MCF 10A (cell line): Measurements from ENCODE around the gene FCGR3A. TPM values are rescaled to one million over a fixed set of nuclear protein-coding genes. Genes with fewer than 3 reads are reported as not detected.
"Not testable (repeated sequence)": the region's sequence is repeated elsewhere in the genome, so short reads cannot be mapped to it uniquely, and the experiment has no call there.

Experiments used
- BruUV-seq: library from RNA; stranded (reverse); fragments of 400-500 nt; replicated peaks from 2 replicates; lab custom pipeline; 2021; lab: Mats Ljungman, UMichigan
- CTCF ChIA-PET: fragments of 300-600 bp; sonication (Branson Sonifier 250); formaldehyde crosslinking; extraction: SDS; loops from one replicate; lab custom pipeline; 2021; ENCODE audit warnings: antibody characterized with exemption, inconsistent platforms; lab: Yijun Ruan, JAX
- POLR2A ChIA-PET: fragments of 300-600, 350-650 bp; sonication (Branson Sonifier 250); formaldehyde crosslinking; extraction: SDS; loops from one replicate; lab custom pipeline; 2020; ENCODE audit warnings: antibody characterized with exemption, inconsistent platforms; lab: Yijun Ruan, JAX
- DNase-seq: peaks from one replicate; pipeline ENCODE4 v3.0.0-alpha.2; 2018; ENCODE audit not compliant: unreplicated experiment
- H3K27ac Mint-ChIP-seq: one replicate; pipeline ENCODE4 v1.8.0; 2022; ENCODE audit warnings: mild to moderate bottlenecking, low read depth, mixed read lengths; ENCODE audit not compliant: unreplicated experiment
- H3K27me3 Mint-ChIP-seq: one replicate; pipeline ENCODE4 v1.8.0; 2022; ENCODE audit warnings: mixed read lengths; ENCODE audit not compliant: insufficient read depth, unreplicated experiment
- H3K36me3 Mint-ChIP-seq: one replicate; pipeline ENCODE4 v1.8.0; 2022; ENCODE audit warnings: mild to moderate bottlenecking, moderate library complexity, mixed read lengths; ENCODE audit not compliant: insufficient read depth, unreplicated experiment
- H3K4me1 Mint-ChIP-seq: one replicate; pipeline ENCODE4 v1.8.0; 2022; ENCODE audit warnings: mixed read lengths; ENCODE audit not compliant: insufficient read depth, unreplicated experiment
- H3K4me3 Mint-ChIP-seq: one replicate; pipeline ENCODE4 v1.8.0; 2022; ENCODE audit warnings: mild to moderate bottlenecking, moderate library complexity, mixed read lengths; ENCODE audit not compliant: unreplicated experiment
- H3K9me3 Mint-ChIP-seq: one replicate; pipeline ENCODE4 v1.8.0; 2022; ENCODE audit warnings: mixed read lengths; ENCODE audit not compliant: unreplicated experiment
- CTCF ChIP-seq: fragments of 200-600 bp; IDR thresholded peaks from one replicate; pipeline ENCODE4 v1.8.0; 2022; ENCODE audit warnings: antibody characterized with exemption, mild to moderate bottlenecking; ENCODE audit not compliant: unreplicated experiment
- intact Hi-C: fragments of 100-400 bp; cut with micrococcal nuclease; formaldehyde crosslinking; loops from 2 replicates; pipeline ENCODE4 v1.14.1; 2022
- total RNA-seq: library from RNA; stranded (reverse); gene quantifications from 2 replicates; pipeline ENCODE4 v1.2.3, GENCODE V29; 2022

The FCGR3A gene
- total RNA-seq, 1 experiment from 2014 or later = not detected

GRCh38 chr1:161538925-161539479 is 10.6 kb downstream of the FCGR3A start:
- CTCF ChIA-PET = interaction anchor here (0.9 to 1.8 kb wide), 6 partner anchors 8 to 210 kb away, joined by 3 to 12 read pairs (median 7); partner anchors contain the start of gene DUSP12
- Mint-ChIP-seq H3K36me3 (peaks cover 15% of the 10 kb centered on the region), H3K27ac (peak overlapping the region; percentile 93), H3K4me3 (peak overlapping the region; percentile 87)
- H3K9me3 Mint-ChIP-seq, DNase-seq, H3K4me1 Mint-ChIP-seq, H3K27me3 Mint-ChIP-seq, intact Hi-C loops, BruUV-seq: not testable (repeated sequence)
- POLR2A ChIA-PET = interaction anchor here (0.6 to 2.7 kb wide), 13 partner anchors 8 to 1176 kb away, joined by 3 to 19 read pairs (median 4); partner anchors contain the start of genes DUSP12, HSPA6 and ITLN2

GRCh38 chr1:161537068-161537669 is 12.4 kb downstream of the FCGR3A start:
- H3K4me1 Mint-ChIP-seq, intact Hi-C loops, H3K27ac Mint-ChIP-seq, POLR2A ChIA-PET, H3K9me3 Mint-ChIP-seq, H3K27me3 Mint-ChIP-seq, CTCF ChIA-PET, DNase-seq, H3K4me3 Mint-ChIP-seq, BruUV-seq: not testable (repeated sequence)
- H3K36me3 Mint-ChIP-seq = peaks cover 15% of the 10 kb centered on the region

- Mint-ChIP-seq H3K4me3 (peak overlapping the region; percentile 88), H3K36me3 (peaks cover 16% of the 10 kb centered on the region)
- H3K4me1 Mint-ChIP-seq, intact Hi-C loops, DNase-seq, BruUV-seq, H3K9me3 Mint-ChIP-seq, H3K27me3 Mint-ChIP-seq, H3K27ac Mint-ChIP-seq: not testable (repeated sequence)
- ChIA-PET CTCF (interaction anchor here (0.7 to 1.6 kb wide), 6 partner anchors 48 to 210 kb away, joined by 3 to 9 read pairs (median 4); no protein-coding TSS in a partner anchor), POLR2A (interaction anchor here (1.1 to 2.0 kb wide), 3 partner anchors 9 to 211 kb away, joined by 3 to 8 read pairs (median 8); no protein-coding TSS in a partner anchor)
These were observed 16.7 kb downstream of the FCGR3A start for GRCh38 chr1:161532644-161533567.

- H3K4me3 Mint-ChIP-seq = peak overlapping the region; percentile 88
- no peaks in the 10 kb centered on the region for H3K27me3 Mint-ChIP-seq
- H3K4me1 Mint-ChIP-seq = no peaks in the 10 kb centered on the region
- BruUV-seq = no TSS peak
- no peaks in the 10 kb centered on the region for H3K9me3 Mint-ChIP-seq
- intact Hi-C loops = loop anchor here (2.0 kb wide), 2 partner anchors 45 to 81 kb away; no protein-coding TSS in a partner anchor
- ChIA-PET CTCF (interaction anchor here (0.6 to 1.6 kb wide), 11 partner anchors 8 to 240 kb away, joined by 3 to 9 read pairs (median 4); no protein-coding TSS in a partner anchor), POLR2A (interaction anchor here (0.6 to 2.3 kb wide), 8 partner anchors 8 to 212 kb away, joined by 3 to 19 read pairs (median 4); partner anchors contain the start of gene FCGR2A)
- no peak for TF ChIP-seq CTCF
- H3K36me3 Mint-ChIP-seq = peaks cover 16% of the 10 kb centered on the region
- no peak overlapping the region for H3K27ac Mint-ChIP-seq
- no peak for DNase-seq
These were observed 17.5 kb downstream of the FCGR3A start for GRCh38 chr1:161531986-161532643.

- not testable (repeated sequence) for H3K4me1 Mint-ChIP-seq, H3K9me3 Mint-ChIP-seq, H3K27me3 Mint-ChIP-seq
- ChIA-PET CTCF (interaction anchor here (0.7 to 1.6 kb wide), 10 partner anchors 9 to 435 kb away, joined by 3 to 7 read pairs (median 4); no protein-coding TSS in a partner anchor), POLR2A (interaction anchor here (0.6 to 2.3 kb wide), 13 partner anchors 9 to 1142 kb away, joined by 3 to 19 read pairs (median 4); partner anchors contain the start of genes DUSP12 and TOMM40L)
- Mint-ChIP-seq H3K36me3 (peaks cover 16% of the 10 kb centered on the region), H3K27ac (peak overlapping the region; percentile 93), H3K4me3 (peak overlapping the region; percentile 88)
- BruUV-seq = TSS peak; percentile 91
- intact Hi-C loops = loop anchor here (2.0 kb wide), 2 partner anchors 44 to 82 kb away; no protein-coding TSS in a partner anchor
- peak; percentile 96 for DNase-seq
These were observed 18.7 kb downstream of the FCGR3A start for GRCh38 chr1:161530671-161531641.

- Mint-ChIP-seq H3K36me3 (peaks cover 16% of the 10 kb centered on the region), H3K4me3 (peak overlapping the region; percentile 88), H3K27ac (peak overlapping the region; percentile 93)
- not testable (repeated sequence) for BruUV-seq, H3K27me3 Mint-ChIP-seq, H3K9me3 Mint-ChIP-seq, H3K4me1 Mint-ChIP-seq
- peak; percentile 79 for DNase-seq
- intact Hi-C loops = loop anchor here (2.0 kb wide), 2 partner anchors 43 to 83 kb away; no protein-coding TSS in a partner anchor
- CTCF ChIA-PET = interaction anchor here (0.6 to 1.2 kb wide), 4 partner anchors 43 to 434 kb away, joined by 4 read pairs; no protein-coding TSS in a partner anchor
- POLR2A ChIA-PET = interaction anchor here (1.1 to 2.3 kb wide), 6 partner anchors 10 to 219 kb away, joined by 3 to 19 read pairs (median 5); partner anchors contain the start of gene DUSP12
These were observed 19.5 kb downstream of the FCGR3A start for GRCh38 chr1:161530158-161530557.
